Right lobe of liver (tissue), 4 donors: ENCODE data around the gene NRN1L.

Experiments
- CTCF ChIP-seq, 4 donors: fragments of 200-600 bp in 3 of 4; fragments of 450-650 bp in 1 of 4; IDR thresholded peaks; one replicate each; pipeline versions ENCODE4 v1.5.1 to v1.8.0; 2016 to 2022; ENCODE audit warnings: antibody characterized with exemption in 4 of 4, mild to moderate bottlenecking in 2 of 4
- POLR2A ChIP-seq: fragments of 450-650 bp; IDR thresholded peaks from one replicate; pipeline ENCODE4 v1.6.1; 2017; ENCODE audit warnings: antibody characterized with exemption, mild to moderate bottlenecking
- donor health status: DM: no; HTN: no; CAD: no.
- donor health status: DM: no; HTN: no; CAD: no.
- donor health status: DM: no; HTN: yes; CAD: no.

GRCh38 chr16:67928147-67928546 is 43.5 kb downstream of the NRN1L start:
- TF ChIP-seq CTCF (IDR thresholded peaks at IDR 0.05) (no peak), POLR2A (no peak)
